NCI-H2081 (cell line): ENCODE results near the gene PAQR5.
"Not testable (repeated sequence)": the region's sequence is repeated elsewhere in the genome, so short reads cannot be mapped to it uniquely, and the experiment has no call there.

Experiments used
- DNase-seq, 2 experiments: peaks; one replicate each; lab custom pipeline; 2025; lab: John Stamatoyannopoulos, UW

Gene PAQR5

DNA sequence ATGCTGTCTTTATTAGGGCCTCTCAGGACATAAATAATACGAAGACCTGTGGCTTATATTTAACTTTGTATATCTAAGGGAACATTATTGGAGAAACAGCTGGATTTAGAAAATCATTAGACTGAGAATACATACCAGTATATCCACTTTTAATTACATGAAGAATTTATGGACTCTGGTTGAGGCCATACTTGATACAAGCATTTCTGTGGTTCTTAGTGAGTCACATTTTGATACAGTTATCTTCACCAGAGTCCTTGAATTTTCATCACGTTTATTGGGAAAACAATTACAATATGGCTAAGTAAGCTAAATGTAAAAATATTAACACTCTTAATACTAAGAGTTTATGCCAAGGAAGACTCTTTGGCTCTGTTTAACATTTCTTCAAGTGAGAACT, 125.3 kb downstream of the PAQR5 start:
- DNase-seq, result no peak

DNA sequence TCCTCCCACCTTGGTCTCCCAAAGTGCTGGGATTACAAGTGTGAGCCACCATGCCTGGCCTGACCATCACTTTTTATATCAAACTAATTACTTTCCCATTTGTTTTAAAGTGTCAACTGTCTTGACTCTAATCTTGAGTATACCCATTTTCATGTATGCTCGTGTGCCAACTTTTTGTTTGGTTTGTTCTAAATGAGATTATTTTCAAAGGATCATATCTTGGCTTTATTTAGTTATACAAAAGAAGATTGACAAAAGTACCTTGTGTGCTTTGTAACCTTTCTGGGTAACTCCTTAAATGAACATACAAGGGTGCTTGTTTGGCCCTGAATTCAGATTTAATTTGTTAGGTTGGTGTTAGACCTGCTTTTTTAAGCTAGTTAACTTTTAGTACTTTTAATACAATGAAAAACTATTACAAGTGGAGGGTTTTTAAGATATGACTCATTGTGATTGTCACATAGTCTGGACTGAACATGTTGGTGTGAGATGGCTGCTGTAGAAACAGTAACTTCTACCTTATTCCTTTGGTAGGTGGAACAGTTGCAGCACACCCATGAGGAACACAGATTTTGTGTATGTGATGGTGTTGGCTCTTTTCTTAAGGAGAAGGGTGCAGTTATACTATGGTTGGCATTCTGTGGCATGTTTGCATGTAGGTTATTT, 126.2 kb downstream of the PAQR5 start:
- DNase-seq, result no peak

DNA sequence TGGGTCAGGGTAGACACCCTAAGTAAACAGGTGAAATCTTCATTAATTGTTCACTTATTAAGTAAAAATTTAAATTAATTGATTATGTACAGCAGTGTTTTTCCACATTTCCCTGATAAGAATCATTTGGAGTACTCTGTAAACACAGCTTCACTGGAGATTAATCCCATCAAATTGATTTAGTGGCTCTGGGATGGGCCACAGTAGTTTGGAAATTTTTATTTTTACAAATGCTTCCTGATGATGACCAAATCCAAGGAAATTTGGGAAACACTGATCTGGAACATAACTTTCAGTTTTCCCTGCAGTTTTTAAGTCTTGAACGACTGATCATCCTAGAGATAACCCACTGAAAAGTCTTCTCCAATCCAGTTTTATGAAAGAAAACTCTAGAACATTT, 135.1 kb downstream of the PAQR5 start:
- DNase-seq, result no peak

DNA sequence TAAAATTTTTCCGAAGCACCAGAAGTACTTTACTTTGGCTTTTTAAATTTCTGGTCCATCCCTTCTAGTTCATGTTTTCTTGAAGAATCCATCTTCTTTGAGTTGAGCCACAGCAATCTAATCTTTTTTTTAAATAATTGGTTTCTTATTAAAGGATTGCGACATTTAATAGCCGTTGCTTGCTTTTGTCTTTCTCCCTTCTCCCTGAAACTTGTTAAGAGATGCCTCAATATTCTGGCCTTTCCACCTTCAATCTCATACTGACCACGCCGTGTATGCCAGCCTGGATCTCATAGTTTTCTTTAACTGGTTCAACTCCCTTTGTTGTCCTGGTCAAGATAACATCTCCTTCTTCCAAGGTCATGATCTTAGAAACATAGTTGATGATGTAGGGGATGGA, 135.5 kb downstream of the PAQR5 start:
- no peak for DNase-seq

DNA sequence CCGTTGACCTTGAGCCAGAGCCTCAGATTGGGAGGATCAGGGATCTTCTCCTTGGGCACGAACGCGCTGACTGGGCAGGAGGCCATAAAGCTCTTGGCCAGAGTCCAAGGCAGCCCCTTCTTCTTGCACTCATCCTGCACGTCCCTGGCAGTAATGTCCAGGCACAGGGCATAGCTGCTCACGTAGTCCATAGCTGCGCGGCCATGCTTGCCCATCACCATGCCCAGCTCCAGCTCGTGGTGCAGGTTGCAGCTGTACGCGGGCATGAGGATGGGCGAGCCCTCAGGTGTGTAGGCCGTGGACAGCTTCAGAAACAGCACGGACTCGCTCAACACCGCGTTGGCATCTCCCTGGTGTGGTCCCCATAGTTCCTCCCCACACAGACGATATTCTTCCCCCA, 136.0 kb downstream of the PAQR5 start:
- DNase-seq, result no peak

DNA sequence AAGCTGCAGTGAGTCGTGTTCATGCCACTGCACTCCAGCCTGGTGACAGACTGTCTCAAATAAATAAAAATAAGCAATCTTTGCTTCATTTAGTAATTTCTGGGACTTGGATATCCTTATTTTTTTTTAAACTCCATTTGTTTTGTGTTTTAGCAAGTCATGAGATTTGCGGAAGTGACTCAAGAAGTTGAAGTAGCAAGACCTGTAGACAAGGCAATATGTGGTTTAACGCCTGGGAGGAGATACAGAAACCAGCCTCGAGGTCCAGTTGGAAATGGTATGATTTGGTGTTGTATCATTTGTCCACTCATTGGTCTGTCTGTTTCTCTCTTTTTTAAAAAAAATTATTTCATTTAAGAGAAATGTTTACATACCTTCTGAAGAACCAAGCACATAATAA, 137.3 kb downstream of the PAQR5 start:
- no peak for DNase-seq

DNA sequence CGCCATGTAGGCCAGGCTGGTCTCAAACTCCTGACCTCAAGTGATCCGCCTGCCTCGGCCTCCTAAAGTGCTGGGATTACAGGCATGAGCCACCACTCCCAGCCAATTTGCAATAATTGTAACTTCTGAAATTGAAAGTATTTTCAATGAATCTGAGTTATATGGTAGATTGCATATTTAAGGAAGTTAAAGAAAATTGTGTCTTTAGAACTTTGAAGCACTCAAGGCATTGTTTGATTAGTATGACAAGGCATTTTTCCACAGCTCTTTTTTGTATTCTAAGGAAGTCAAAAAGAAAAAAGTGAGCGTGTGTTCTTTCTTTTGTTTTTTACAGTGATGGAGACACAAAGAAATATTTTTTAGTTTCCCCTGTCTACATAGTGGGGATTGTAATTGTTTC, 138.2 kb downstream of the PAQR5 start:
- DNase-seq, result no peak

DNA sequence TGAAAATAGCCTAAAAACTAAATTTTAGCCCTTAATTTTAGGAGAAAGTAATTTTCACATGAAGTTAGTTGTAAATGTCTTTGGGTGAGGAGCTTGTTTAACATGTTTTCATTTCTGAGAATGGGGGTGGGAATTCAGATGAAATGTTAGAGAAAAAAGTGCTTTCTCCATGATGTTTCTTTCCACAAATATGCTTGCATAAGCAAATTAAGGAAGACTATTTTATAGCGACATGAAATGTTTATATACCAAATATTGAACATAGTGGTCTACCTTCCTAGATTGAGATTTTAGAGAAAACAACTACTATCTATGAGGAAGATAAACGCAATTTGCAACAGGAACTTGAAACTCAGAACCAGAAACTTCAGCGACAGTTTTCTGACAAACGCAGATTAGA, 140.9 kb downstream of the PAQR5 start:
- no peak for DNase-seq

DNA sequence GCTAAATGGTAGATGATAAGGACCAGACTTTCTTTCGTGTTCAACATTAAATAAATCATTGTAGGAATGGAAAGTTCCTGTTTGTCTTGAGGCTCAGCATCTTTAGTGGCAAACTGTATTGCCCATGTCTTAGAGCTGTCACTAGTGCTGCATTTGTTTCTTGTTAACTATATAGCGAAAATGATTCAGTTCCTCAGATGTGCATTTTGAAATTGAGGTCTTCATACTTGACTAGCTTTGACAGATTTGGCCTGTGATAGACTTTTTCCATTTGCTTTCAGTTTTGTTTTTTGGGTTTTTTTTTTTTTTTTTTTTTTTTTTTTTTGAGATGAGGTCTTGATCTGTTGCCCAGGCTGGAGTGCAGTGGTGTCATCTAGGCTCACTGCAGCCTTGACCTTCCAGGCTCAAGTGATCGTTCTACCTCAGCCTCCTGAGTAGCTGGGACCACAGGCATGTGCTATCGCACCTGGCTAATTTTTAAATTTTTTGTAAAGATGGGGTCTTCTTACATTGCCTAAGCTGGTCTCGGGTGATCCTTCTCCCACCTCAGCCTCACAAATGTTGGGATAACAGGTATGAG, 144.4 kb downstream of the PAQR5 start:
- DNase-seq, result no peak

DNA sequence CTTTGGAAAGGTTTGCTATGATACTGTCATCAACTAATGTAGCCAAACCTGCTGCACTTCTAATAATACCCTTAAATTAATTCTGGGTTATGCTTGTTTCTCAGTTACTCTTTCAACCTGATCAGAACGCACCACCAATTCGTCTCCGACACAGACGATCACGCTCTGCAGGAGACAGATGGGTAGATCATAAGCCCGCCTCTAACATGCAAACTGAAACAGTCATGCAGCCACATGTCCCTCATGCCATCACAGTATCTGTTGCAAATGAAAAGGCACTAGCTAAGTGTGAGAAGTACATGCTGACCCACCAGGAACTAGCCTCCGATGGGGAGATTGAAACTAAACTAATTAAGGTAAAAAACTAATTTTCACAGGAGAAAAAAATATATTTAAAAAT, 146.0 kb downstream of the PAQR5 start:
- DNase-seq, result no peak

DNA sequence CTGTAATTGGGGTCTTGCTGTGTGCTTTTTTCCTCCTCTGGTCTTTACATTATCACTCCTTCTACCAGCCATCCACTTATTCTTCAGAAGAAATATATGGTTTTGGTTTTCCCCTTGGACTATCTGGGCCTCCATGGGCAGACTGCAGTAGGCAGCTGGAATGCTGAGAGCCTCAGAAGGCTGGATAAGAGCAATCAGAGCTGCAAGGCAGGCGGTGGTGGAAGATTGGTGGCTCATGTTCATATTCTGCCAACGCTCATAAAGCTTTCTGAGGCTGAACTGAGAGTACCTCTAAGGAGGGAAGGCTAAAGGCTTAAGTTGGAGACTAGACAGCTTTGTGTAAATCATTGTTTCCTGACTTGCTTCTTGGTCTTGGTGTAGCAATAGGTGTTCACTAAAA, 148.2 kb downstream of the PAQR5 start:
- DNase-seq, result no peak

DNA sequence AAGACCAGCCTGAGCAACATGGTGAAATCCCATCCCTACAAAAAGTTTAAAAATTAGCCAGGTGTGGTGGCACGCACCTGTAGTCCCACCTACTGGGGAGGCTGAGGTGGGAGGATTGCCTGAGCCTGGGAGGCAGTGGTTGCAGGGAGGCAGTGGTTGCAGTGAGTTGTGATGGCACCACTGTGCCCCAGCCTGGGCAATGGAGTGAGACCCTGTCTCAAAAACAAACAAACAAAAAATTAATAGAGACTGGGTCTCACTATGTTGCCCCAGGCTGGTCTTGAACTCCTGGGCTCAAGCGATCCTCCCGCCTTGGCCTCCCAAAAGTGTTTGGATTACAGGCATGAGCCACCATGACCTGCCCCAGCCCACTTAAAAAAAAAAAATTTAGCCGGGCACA, 151.5 kb downstream of the PAQR5 start:
- DNase-seq, result not testable (repeated sequence)

DNA sequence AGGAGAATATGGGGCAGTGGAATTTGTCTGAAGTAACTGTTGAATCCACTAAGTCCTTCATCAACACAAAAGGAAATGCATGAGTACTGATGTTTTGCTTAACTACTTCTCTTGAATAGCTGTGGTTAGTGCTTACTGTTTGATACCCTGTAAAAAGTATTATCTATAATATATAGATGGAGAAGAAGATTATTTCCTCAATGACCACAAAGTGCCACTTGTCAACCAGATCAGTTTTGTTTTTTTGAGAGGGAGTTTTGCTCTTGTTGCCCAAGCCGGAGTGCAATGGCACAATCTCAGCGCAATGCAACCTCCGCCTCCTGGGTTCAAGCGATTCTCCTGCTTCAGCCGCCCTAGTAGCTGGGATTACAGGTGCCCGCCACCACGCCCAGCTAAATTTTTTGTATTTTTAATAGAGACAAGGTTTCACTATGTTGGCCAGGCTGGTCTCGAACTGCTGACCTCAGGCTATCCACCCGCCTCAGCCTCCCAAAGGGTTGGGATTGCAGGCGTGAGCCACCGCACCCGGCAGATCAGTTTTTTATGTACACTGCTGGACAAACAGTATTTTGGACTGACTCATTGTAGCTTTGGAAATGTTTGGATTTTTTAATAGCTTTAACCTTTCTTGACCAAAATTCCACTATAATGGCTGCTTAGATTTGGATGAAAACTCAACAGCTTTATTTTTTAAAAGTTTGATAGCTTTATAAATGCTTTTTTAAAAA, 152.4 kb downstream of the PAQR5 start:
- no peak for DNase-seq

DNA sequence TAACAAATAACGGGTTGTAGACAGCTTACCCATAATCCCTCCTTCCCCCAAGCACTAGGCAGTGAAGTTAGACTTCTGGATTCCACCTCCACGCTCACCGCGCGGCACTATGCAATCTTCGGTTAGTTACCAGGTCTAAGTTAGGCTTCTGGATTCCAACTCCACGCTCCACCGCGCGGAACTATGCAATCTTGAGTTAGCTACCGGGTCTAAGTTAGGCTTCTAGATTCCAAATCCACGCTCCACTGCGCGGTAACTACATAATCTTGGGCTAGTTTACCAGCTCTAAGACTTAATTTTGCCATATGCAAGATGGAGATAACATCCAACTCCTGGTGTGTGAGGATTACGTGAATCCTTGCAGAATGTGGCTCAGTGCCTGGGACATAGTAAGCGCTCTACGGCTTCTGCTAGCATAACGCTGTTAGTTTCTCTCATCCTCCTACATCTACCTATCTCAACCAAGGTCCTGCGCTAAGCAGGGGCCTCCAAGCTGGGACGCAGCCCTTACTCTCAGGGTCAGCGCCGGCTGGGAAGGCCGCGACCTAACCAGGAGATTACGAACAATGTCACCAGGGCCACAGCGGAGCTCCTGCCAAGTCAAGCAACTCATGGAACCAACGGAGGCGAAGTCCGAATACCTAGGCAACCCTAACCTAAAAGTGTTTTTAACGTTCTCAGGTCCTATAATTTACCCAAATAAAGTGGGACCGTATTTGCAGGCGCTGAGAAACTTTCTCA, 153.4 kb downstream of the PAQR5 start:
- DNase-seq, result peak in 1 of 2 experiments; percentile 57

DNA sequence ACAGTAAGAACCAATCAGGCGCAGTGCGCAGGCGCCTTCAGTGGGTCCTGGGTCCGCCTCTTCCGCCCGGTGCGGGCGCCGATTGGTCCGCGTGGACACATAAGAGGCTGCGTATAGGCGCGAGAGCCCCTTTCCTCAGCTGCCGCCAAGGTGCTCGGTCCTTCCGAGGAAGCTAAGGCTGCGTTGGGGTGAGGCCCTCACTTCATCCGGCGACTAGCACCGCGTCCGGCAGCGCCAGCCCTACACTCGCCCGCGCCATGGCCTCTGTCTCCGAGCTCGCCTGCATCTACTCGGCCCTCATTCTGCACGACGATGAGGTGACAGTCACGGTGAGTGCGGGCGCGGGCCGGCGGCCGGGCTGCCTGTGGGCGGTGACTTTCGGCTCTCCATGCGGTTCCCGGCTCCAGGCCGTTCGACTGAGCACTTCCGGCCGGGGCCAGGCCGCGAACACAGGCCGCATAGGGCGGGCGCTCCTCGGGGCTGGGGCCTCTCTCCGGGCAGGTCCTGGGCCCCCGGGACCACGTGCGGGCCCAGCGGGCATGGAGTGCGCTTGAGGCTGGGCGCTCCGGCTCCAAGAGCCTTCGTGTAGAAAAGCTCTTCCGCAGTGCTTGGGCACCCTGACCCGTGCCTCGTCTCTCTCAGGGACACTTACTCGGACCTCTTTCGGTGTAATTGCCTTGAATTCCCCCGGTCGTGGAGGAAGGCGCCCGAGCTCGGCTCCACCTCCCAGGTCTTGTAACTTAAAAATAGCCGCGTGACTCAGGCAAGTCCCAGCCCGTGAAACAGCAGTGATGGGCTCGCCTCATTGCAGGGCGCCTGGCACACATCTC, 154.2 kb downstream of the PAQR5 start, which contains the start of gene RPLP1:
Gene RPLP1, plus strand, starts transcription at position 127 of the 830 bp plus-strand sequence. Its CDS starts 131 bp downstream, at position 258.
- DNase-seq, result peak; percentile 91 to 96

DNA sequence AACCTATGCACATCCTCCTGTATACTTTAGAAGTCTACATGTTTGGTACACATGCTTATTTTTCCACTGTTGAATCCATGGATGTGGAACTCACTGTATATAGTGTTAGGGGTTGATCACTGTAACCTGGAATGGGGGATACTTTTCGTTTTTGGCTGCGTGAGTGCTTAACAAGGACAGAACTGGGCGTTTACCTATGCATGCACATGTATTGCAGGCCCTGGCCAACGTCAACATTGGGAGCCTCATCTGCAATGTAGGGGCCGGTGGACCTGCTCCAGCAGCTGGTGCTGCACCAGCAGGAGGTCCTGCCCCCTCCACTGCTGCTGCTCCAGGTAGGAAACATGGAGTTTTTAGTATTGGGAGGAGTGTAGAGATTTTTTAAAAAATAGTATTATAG, 156.2 kb downstream of the PAQR5 start:
- no peak for DNase-seq

DNA sequence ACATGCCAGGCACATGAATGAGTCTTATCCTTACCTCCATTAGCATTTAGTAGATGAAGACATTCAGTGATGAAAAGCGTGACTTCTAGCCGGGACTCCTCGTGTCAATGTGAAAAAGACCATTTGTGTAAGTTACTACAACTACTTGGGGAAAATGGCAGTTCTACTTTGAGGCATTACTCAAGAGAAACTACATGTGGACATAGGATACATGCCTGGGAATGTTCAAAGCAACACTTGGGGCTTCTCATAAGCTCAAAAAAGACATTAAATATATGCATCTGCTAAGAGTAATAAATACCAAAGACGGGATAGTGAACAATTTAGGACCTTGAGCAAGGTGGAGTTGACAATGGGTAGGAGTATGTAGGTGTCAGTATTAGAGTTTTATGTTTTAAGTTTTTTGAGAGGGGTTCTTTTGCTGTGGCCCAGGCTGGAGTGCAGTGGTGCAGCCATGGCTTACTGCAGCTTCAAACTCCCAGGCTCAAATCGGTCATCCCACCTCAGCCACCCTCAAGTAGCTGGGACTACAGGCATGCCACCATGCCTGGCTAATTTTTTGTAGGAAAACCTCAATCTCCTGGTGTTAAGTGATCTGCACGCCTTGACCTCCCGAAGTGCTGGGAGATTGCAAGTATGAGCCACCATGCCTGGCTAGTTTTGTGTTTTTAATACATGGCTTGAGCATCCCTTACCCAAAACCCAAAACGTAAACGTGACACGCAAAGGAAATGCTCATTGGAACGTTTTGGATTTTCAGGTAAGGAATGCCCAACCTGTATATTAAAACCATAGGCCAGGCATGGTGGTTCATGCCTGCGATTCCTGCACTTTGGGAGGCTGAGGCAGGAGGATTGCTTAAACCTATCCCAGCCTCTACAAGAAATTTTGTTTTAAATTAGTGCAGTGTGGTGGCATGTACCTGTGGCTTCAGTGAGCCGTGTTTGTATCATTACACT, 157.8 kb downstream of the PAQR5 start:
- DNase-seq, result no peak
